ENCODE results near the gene ACSL1. TPM values are rescaled to one million over a fixed set of nuclear protein-coding genes. Genes with fewer than 3 reads are reported as not detected.

ACSL1 gene
- total RNA-seq, 2 donors from 2014 or later, result 3.8 to 5.2 TPM

DNA sequence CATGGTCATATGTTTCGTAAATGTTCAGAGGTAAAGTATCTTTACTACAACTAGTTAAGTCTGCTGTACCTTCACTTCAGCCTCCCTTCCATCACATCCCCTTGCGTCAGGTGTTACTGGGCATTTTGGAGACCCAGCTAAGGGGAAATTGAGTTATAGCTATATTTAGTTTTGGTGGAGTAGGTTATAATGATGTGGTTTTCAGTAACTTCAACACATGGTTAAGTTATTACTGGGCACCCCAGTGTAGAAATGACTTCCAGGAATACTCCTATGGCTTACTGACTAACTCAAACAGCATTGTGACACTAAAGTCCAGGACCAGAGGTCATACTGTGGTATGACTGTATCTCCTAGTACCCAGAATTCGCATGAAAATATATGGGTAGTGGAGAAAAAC, 23.4 kb upstream of the ACSL1 start:
- Histone ChIP-seq H3K9me3 (ENCODE audit: control insufficient read depth, low read length) (no peaks in the 10 kb centered on the region), H3K4me1 (ENCODE audit: control insufficient read depth, insufficient read depth, low read length) (no peaks in the 10 kb centered on the region), H3K36me3 (ENCODE audit: control insufficient read depth, insufficient read depth, low read length) (no peaks in the 10 kb centered on the region), H3K27ac (ENCODE audit: low read depth, low read length) (no peak overlapping the region), H3K27me3 (ENCODE audit: control insufficient read depth, insufficient read depth, low read length, poor library complexity, severe bottlenecking) (no peaks in the 10 kb centered on the region), H3K4me3 (ENCODE audit: low read length) (no peak overlapping the region), H3K9ac (ENCODE audit: extremely low read depth, low read length, poor library complexity, severe bottlenecking) (no peak overlapping the region)
- Mint-ChIP-seq H3K27me3 (ENCODE audit: insufficient read depth) (no peaks in the 10 kb centered on the region), H3K27ac (no peak overlapping the region), H3K4me1 (no peaks in the 10 kb centered on the region), H3K9me3 (no peaks in the 10 kb centered on the region), H3K36me3 (ENCODE audit: low read depth) (no peaks in the 10 kb centered on the region), H3K4me3 (no peak overlapping the region)
- no peak for DNase-seq
- 67% methylated on average over 3 of the region's 3 CpGs; no CpG with 5 or more reads in 1 of the 2 experiments for WGBS, 2 experiments (ENCODE audit: insufficient coverage in 1 of 2, insufficient read length in 1 of 2)
- TF ChIP-seq, protein P1, sequence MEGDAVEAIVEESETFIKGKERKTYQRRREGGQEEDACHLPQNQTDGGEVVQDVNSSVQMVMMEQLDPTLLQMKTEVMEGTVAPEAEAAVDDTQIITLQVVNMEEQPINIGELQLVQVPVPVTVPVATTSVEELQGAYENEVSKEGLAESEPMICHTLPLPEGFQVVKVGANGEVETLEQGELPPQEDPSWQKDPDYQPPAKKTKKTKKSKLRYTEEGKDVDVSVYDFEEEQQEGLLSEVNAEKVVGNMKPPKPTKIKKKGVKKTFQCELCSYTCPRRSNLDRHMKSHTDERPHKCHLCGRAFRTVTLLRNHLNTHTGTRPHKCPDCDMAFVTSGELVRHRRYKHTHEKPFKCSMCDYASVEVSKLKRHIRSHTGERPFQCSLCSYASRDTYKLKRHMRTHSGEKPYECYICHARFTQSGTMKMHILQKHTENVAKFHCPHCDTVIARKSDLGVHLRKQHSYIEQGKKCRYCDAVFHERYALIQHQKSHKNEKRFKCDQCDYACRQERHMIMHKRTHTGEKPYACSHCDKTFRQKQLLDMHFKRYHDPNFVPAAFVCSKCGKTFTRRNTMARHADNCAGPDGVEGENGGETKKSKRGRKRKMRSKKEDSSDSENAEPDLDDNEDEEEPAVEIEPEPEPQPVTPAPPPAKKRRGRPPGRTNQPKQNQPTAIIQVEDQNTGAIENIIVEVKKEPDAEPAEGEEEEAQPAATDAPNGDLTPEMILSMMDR (conservative IDR thresholded peaks at IDR 0.05), result no peak

DNA sequence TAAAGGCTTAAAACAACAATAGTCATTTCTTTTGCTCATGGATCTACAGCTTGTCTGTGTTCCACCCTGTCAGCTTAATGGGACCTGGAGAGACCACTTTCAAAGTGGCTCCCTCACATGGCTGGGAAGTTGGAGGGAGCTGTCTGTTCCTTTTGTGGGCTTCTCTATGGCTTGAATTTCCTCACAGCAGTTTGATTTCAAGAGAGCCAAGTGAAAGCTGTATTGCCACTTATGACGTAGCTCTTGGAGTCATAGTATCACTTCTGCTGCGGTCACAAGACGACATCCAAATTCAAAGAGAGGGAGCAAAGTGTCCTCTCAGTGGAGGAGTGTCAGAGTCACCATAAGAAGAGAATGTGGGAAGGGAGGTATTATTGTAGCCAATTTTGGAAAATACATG, 22.7 kb upstream of the ACSL1 start:
- Histone ChIP-seq H3K36me3 (ENCODE audit: control insufficient read depth, insufficient read depth, low read length) (no peaks in the 10 kb centered on the region), H3K9ac (ENCODE audit: extremely low read depth, low read length, poor library complexity, severe bottlenecking) (no peak overlapping the region), H3K4me1 (ENCODE audit: control insufficient read depth, insufficient read depth, low read length) (no peaks in the 10 kb centered on the region), H3K27me3 (ENCODE audit: control insufficient read depth, insufficient read depth, low read length, poor library complexity, severe bottlenecking) (no peaks in the 10 kb centered on the region), H3K27ac (ENCODE audit: low read depth, low read length) (no peak overlapping the region), H3K4me3 (ENCODE audit: low read length) (no peak overlapping the region), H3K9me3 (ENCODE audit: control insufficient read depth, low read length) (no peaks in the 10 kb centered on the region)
- 90% methylated on average over 3 of the region's 3 CpGs for WGBS, 2 experiments (ENCODE audit: insufficient coverage in 1 of 2, insufficient read length in 1 of 2)
- Mint-ChIP-seq H3K36me3 (ENCODE audit: low read depth) (no peaks in the 10 kb centered on the region), H3K27ac (no peak overlapping the region), H3K4me1 (no peaks in the 10 kb centered on the region), H3K9me3 (no peaks in the 10 kb centered on the region), H3K27me3 (ENCODE audit: insufficient read depth) (no peaks in the 10 kb centered on the region), H3K4me3 (no peak overlapping the region)
- no peak for DNase-seq
- TF ChIP-seq, protein P1 (conservative IDR thresholded peaks at IDR 0.05), result no peak

DNA sequence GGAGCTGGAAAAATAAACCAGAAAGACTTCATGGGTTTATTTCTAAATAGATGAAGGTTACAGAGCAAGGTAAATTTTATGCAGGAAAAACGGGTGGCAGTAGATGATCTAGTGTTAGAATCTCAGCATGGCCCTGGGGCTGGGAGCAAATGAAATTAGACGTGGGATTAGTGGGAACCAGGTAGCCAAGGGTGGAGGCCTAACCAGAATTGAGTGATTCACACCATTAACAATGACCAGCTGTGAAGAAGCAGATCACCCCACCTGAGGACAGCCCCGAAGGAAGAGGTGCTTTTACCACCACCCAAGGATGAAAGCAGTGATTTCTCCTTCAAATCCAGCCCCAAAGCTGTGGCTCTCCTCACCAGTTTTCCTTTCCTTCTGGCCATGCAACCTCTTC, 20.8 kb upstream of the ACSL1 start:
- Histone ChIP-seq H3K4me3 (ENCODE audit: low read length) (no peak overlapping the region), H3K36me3 (ENCODE audit: control insufficient read depth, insufficient read depth, low read length) (no peaks in the 10 kb centered on the region), H3K4me1 (ENCODE audit: control insufficient read depth, insufficient read depth, low read length) (no peaks in the 10 kb centered on the region), H3K27me3 (ENCODE audit: control insufficient read depth, insufficient read depth, low read length, poor library complexity, severe bottlenecking) (no peaks in the 10 kb centered on the region), H3K9ac (ENCODE audit: extremely low read depth, low read length, poor library complexity, severe bottlenecking) (no peak overlapping the region), H3K9me3 (ENCODE audit: control insufficient read depth, low read length) (no peaks in the 10 kb centered on the region), H3K27ac (ENCODE audit: low read depth, low read length) (no peak overlapping the region)
- TF ChIP-seq, protein P1 (conservative IDR thresholded peaks at IDR 0.05), result no peak
- Mint-ChIP-seq H3K4me3 (no peak overlapping the region), H3K4me1 (no peaks in the 10 kb centered on the region), H3K27ac (no peak overlapping the region), H3K27me3 (ENCODE audit: insufficient read depth) (peaks cover 8% of the 10 kb centered on the region), H3K9me3 (no peaks in the 10 kb centered on the region), H3K36me3 (ENCODE audit: low read depth) (no peaks in the 10 kb centered on the region)
- WGBS, 2 experiments (ENCODE audit: insufficient coverage in 1 of 2, insufficient read length in 1 of 2), result 88 to 93% methylated on average over 1 to 3 of the region's 3 CpGs
- no peak for DNase-seq
